Colon (tissue), 2 donors: ENCODE data around the gene S1PR2.

Experiments used
- FAIRE-seq: peaks from 2 replicates; lab custom pipeline; 2012; peaks lifted over from hg19 to GRCh38; lab: Jason Lieb, UNC
- donor health status: control.
- donor health status: control.

Gene S1PR2

GRCh38 chr19:10230861-10231611, at the start of gene S1PR2:
Gene S1PR2 (minus strand): TSS chr19:10231331. CDS start chr19:10224905, 6,426 bp downstream.
- FAIRE-seq: no peak

GRCh38 chr19:10279737-10280442, 48.8 kb upstream of the S1PR2 start:
- FAIRE-seq: no peak

- no peak for FAIRE-seq
These were observed 47.8 kb upstream of the S1PR2 start for GRCh38 chr19:10278935-10279334.

GRCh38 chr19:10277795-10278589, 46.9 kb upstream of the S1PR2 start:
- FAIRE-seq: no peak

- no peak for FAIRE-seq
These were observed 43.5 kb upstream of the S1PR2 start for GRCh38 chr19:10274589-10274988.

GRCh38 chr19:10271543-10272086, 40.5 kb upstream of the S1PR2 start:
- no peak for FAIRE-seq

GRCh38 chr19:10270616-10271394, 39.7 kb upstream of the S1PR2 start, which contains the start of gene ICAM1:
Gene ICAM1 (plus strand): TSS chr19:10271120. CDS start chr19:10271160, 40 bp downstream.
- FAIRE-seq: no peak

GRCh38 chr19:10270180-10270615, 39.1 kb upstream of the S1PR2 start:
- no peak for FAIRE-seq

GRCh38 chr19:10269333-10270179, 38.4 kb upstream of the S1PR2 start:
- no peak for FAIRE-seq

- FAIRE-seq: no peak
These were observed 36.9 kb upstream of the S1PR2 start for GRCh38 chr19:10268071-10268470.

GRCh38 chr19:10266706-10267105, 35.6 kb upstream of the S1PR2 start:
- no peak for FAIRE-seq

- no peak for FAIRE-seq
These were observed 31.6 kb upstream of the S1PR2 start for GRCh38 chr19:10262771-10263170.

GRCh38 chr19:10260141-10260584, 29.0 kb upstream of the S1PR2 start:
- no peak for FAIRE-seq

GRCh38 chr19:10259162-10259905, 28.2 kb upstream of the S1PR2 start:
- FAIRE-seq: no peak

- FAIRE-seq: no peak
These were observed 27.1 kb upstream of the S1PR2 start for GRCh38 chr19:10258080-10258710.

GRCh38 chr19:10256970-10257615, 26.0 kb upstream of the S1PR2 start:
- no peak for FAIRE-seq

GRCh38 chr19:10256551-10256950, 25.4 kb upstream of the S1PR2 start:
- no peak for FAIRE-seq

GRCh38 chr19:10255358-10255757, 24.2 kb upstream of the S1PR2 start:
- FAIRE-seq: no peak

- FAIRE-seq: no peak
These were observed 23.1 kb upstream of the S1PR2 start for GRCh38 chr19:10254244-10254643.
